Upper lobe of left lung (tissue), 6 donors: ENCODE results near the gene HTR2C. TPM values are rescaled to one million over a fixed set of nuclear protein-coding genes. Genes with fewer than 3 reads are reported as not detected.
"Not testable (repeated sequence)": the region's sequence is repeated elsewhere in the genome, so short reads cannot be mapped to it uniquely, and the experiment has no call there.

ENCODE experiments used
- ATAC-seq, 2 donors: fragments of 200-7000 bp; cut with Tn5 transposase; one replicate each; pipeline ENCODE4 v1.9.1; 2022; ENCODE audit warnings: mild to moderate bottlenecking in 2 of 2, moderate library complexity in 2 of 2; ENCODE audit not compliant: low FRiP score in 2 of 2
- DNase-seq, 2 donors: peaks; one replicate each; pipeline ENCODE4 v3.0.0-alpha.2; 2019 to 2020
- H3K27ac ChIP-seq, 4 donors: fragments of 200-600 bp; sonication (generic); one replicate each; pipeline ENCODE4 v1.5.1; 2016 to 2019
- H3K27me3 ChIP-seq, 4 donors: fragments of 200-600 bp; sonication (generic); one replicate each; pipeline ENCODE4 v1.5.1; 2017 to 2019
- H3K36me3 ChIP-seq, 4 donors: fragments of 200-600 bp; sonication (generic); one replicate each; pipeline ENCODE4 v1.5.1; 2016 to 2019
- H3K4me1 ChIP-seq, 4 donors: fragments of 200-600 bp; sonication (generic); one replicate each; pipeline ENCODE4 v1.5.1; 2018 to 2019
- H3K4me3 ChIP-seq, 4 donors: fragments of 200-600 bp; sonication (generic); one replicate each; pipeline ENCODE4 v1.5.1; 2017 to 2019; ENCODE audit warnings: mild to moderate bottlenecking in 2 of 4, moderate library complexity in 1 of 4
- H3K9me3 ChIP-seq, 4 donors: fragments of 200-600 bp; sonication (generic); one replicate each; pipeline ENCODE4 v1.5.1; 2018 to 2019
- EP300 ChIP-seq, 4 donors: sonication (generic); formaldehyde crosslinking; IDR thresholded peaks; one replicate each; pipeline ENCODE4 v1.5.1; 2017; ENCODE audit warnings: antibody characterized with exemption in 4 of 4, control low read depth in 2 of 4
- POLR2A ChIP-seq, 4 donors: fragments of 450-650 bp; IDR thresholded peaks; one replicate each; pipeline ENCODE4 v1.5.1; 2016 to 2017; ENCODE audit warnings: antibody characterized with exemption in 4 of 4, mild to moderate bottlenecking in 2 of 4
- POLR2AphosphoS5 ChIP-seq, 2 donors: sonication (generic); formaldehyde crosslinking; IDR thresholded peaks; one replicate each; pipeline ENCODE4 v1.5.1; 2017; ENCODE audit warnings: antibody characterized with exemption in 2 of 2
- WGBS, 2 donors: methylation state at CpG; one replicate each; pipeline ENCODE4 v1.1.5; 2017 to 2018; 5-methylcytosine and 5-hydroxymethylcytosine counted together
- small RNA-seq, 4 donors: library from RNA; depleted of rRNA; stranded (forward); fragments of <200 nt; gene quantifications; one replicate each; pipeline ENCODE3, GENCODE V24; 2016
- total RNA-seq, 6 donors: library from RNA; depleted of rRNA in 4 of 6; stranded (reverse); fragments of >200 nt in 4 of 6; gene quantifications; one replicate each; pipeline versions ENCODE4 v1.1.0 to v1.2.1, GENCODE V29; 2016 to 2021
- TF ChIP-seq, protein P1 (sequence below), 6 experiments: fragments of 450-650 bp in 4 of 6; fragments of 200-600 bp in 2 of 6; sonication (generic) in 2 of 6; IDR thresholded peaks; one replicate each; pipeline ENCODE4 v1.5.1; 2016 to 2019; ENCODE audit warnings: antibody characterized with exemption in 6 of 6
- donor health status: DM: no; HTN: no; CAD: no; lungs with moderate emphysema.
- donor health status: DM: no; HTN: yes; CAD: no; lungs with severe emphysema.

Gene HTR2C
- total RNA-seq, 6 donors from 2014 or later: not detected

DNA sequence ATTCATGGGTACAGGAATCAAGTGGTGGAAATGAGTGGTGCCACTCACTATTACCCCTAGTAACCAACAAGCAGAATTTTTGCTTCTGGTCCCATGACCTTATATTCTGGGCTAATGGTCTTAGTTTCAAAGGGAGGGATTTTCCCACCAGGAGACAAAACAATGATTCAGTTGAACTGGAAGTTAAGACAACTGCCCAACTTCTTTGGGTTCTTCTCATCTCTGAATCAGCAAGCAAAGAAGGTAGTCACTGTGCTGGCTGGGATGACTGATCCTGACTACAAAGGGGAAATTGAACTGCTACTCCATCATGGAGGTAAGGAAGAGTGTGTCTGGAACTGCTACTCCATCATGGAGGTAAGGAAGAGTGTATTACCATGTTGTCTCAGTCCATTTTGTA, 346.3 kb downstream of the HTR2C start:
- Histone ChIP-seq H3K36me3 (no peaks in the 10 kb centered on the region), H3K4me3 (no peak overlapping the region), H3K4me1 (no peaks in the 10 kb centered on the region), H3K9me3 (peaks cover 0 to 11% (median 0%) of the 10 kb centered on the region in 4 donors), H3K27ac (no peak overlapping the region), H3K27me3 (no peaks in the 10 kb centered on the region)
- DNase-seq: no peak
- TF ChIP-seq EP300 (IDR thresholded peaks at IDR 0.05): no peak
- TF ChIP-seq, protein P1, sequence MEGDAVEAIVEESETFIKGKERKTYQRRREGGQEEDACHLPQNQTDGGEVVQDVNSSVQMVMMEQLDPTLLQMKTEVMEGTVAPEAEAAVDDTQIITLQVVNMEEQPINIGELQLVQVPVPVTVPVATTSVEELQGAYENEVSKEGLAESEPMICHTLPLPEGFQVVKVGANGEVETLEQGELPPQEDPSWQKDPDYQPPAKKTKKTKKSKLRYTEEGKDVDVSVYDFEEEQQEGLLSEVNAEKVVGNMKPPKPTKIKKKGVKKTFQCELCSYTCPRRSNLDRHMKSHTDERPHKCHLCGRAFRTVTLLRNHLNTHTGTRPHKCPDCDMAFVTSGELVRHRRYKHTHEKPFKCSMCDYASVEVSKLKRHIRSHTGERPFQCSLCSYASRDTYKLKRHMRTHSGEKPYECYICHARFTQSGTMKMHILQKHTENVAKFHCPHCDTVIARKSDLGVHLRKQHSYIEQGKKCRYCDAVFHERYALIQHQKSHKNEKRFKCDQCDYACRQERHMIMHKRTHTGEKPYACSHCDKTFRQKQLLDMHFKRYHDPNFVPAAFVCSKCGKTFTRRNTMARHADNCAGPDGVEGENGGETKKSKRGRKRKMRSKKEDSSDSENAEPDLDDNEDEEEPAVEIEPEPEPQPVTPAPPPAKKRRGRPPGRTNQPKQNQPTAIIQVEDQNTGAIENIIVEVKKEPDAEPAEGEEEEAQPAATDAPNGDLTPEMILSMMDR (IDR thresholded peaks at IDR 0.05): no peak
- TF ChIP-seq POLR2AphosphoS5 (IDR thresholded peaks at IDR 0.05): no peak
- TF ChIP-seq POLR2A (IDR thresholded peaks at IDR 0.05): no peak
- no peak for ATAC-seq

DNA sequence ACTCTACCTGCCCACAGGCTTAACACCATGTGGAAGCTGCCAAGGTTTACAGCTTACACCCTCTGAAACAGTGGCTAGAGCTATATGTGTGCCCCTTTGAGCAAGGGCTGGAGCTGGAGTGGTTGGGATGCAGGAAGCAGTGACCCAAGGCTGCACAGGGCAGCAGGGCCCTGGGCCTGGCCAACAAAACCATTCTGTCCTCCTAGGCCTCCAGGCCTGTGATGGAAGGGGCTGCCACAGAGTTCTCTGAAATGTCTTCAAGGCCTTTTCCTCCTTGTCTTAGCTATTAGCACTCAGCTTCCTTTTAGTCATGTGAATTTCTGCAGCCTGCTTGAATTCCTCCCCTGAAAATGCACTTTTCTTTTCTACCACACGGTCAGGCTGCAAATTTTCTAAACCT, 348.7 kb downstream of the HTR2C start:
- Histone ChIP-seq H3K9me3 (peaks cover 0 to 11% (median 0%) of the 10 kb centered on the region in 4 donors), H3K4me1 (no peaks in the 10 kb centered on the region), H3K27ac (no peak overlapping the region), H3K36me3 (no peaks in the 10 kb centered on the region), H3K4me3 (no peak overlapping the region), H3K27me3 (no peaks in the 10 kb centered on the region)
- ATAC-seq (no peak), DNase-seq (peak in 1 of 2 donors; percentile 0)
- TF ChIP-seq POLR2A (IDR thresholded peaks at IDR 0.05) (no peak), EP300 (IDR thresholded peaks at IDR 0.05) (no peak), POLR2AphosphoS5 (IDR thresholded peaks at IDR 0.05) (no peak)
- TF ChIP-seq, protein P1 (IDR thresholded peaks at IDR 0.05): no peak
- WGBS, 2 donors: 71 to 86% methylated on average over 1 of the region's 1 CpG

DNA sequence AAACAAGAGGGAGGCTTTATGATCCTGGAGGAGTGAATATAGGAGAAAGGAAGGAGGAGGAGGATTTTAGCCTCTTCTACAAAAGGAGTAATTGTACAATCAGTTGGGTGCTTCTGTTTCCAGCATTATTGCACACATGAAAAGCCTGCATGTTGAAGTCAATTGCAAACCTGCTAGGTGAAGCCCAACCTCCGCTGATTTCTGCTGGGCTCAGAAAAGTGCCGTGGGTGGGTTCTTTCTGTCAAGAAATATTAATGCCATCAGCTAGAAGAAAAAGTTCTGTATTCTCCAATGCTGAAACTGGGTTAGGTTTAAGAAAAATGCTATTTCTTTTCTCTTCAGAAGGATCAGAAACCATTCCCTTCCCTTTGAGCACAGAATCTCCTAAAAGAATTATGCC, 349.4 kb downstream of the HTR2C start:
- H3K27me3 ChIP-seq, H3K4me3 ChIP-seq, DNase-seq, ATAC-seq, H3K4me1 ChIP-seq, H3K36me3 ChIP-seq, H3K27ac ChIP-seq: not testable (repeated sequence)
- H3K9me3 ChIP-seq: peaks cover 0 to 11% (median 0%) of the 10 kb centered on the region in 4 donors
- WGBS, 2 donors: 57 to 63% methylated on average over 2 of the region's 2 CpGs

DNA sequence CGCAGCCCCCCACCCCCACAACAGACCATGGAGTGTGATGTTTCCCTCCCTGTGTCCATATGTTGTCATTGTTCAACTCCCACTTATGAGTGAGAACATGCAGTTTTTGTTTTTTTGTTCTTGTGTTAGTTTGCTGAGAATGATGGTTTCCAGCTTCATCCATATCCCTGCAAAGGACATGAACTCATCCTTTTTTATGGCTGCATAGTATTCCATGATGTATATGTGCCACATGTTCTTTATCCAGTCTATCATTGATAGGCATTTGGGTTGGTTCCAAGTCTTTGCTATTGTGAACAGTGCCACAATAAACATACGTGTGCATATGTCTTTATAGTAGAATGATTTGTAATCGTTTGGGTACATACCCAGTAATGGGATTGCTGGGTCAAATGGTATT, 353.2 kb downstream of the HTR2C start:
- not testable (repeated sequence) for H3K9me3 ChIP-seq, H3K36me3 ChIP-seq, DNase-seq, H3K4me1 ChIP-seq, H3K27ac ChIP-seq, H3K27me3 ChIP-seq, ATAC-seq, H3K4me3 ChIP-seq
- WGBS, 2 donors: 89 to 96% methylated on average over 3 of the region's 3 CpGs

DNA sequence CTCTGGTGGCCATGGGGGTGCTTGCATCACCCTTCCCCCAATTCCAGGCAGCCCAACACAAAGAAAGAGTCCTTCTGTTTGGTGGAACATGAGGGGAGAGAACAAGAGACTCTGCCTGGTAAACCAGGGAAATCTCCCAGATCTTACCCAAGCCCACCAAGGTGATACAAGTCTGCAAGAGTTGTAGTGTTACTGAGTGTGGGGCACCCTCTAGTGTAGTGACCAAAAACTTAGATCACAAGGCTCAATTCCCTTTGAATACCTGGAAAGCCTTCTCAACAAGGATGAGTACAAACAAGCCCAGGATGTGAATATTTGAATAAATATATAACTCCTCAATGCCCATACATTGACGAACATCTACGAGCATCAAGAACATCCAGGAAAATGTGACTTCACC, 368.8 kb downstream of the HTR2C start:
- no peaks in the 10 kb centered on the region for H3K36me3 ChIP-seq
- no peaks in the 10 kb centered on the region for H3K9me3 ChIP-seq
- WGBS, 2 donors: 74 to 96% methylated on average over 2 of the region's 2 CpGs
- H3K4me3 ChIP-seq: no peak overlapping the region
- no peak for DNase-seq
- H3K27ac ChIP-seq: no peak overlapping the region
- ATAC-seq: no peak
- no peaks in the 10 kb centered on the region for H3K4me1 ChIP-seq
- H3K27me3 ChIP-seq: no peaks in the 10 kb centered on the region
- TF ChIP-seq POLR2A (IDR thresholded peaks at IDR 0.05) (no peak), EP300 (IDR thresholded peaks at IDR 0.05) (no peak), POLR2AphosphoS5 (IDR thresholded peaks at IDR 0.05) (no peak)
- TF ChIP-seq, protein P1 (IDR thresholded peaks at IDR 0.05): no peak

Small RNAs within 50 kb of the gene (small RNA-seq; reads per million reads assigned to genes)
- 0 reads per million in 4 donors for gene AL355812.1
- 0 reads per million in 4 donors for gene MIR1264
- gene MIR1298: 0 to 0.22 (median 0.06) reads per million in 4 donors
- 0 to 0.57 (median 0.09) reads per million in 4 donors for gene MIR1911
- gene MIR1912: 0 reads per million in 4 donors
- gene MIR448: 0 reads per million in 4 donors
- gene MIR764: 0 reads per million in 4 donors
- gene SNORA35: 0 reads per million in 4 donors
